ENCODE data around the gene OR2L8. TPM values are rescaled to one million over a fixed set of nuclear protein-coding genes. Genes with fewer than 3 reads are reported as not detected.

Gene OR2L8
- total and polyA plus RNA-seq, 2 experiments from 2014 or later: not detected

DNA sequence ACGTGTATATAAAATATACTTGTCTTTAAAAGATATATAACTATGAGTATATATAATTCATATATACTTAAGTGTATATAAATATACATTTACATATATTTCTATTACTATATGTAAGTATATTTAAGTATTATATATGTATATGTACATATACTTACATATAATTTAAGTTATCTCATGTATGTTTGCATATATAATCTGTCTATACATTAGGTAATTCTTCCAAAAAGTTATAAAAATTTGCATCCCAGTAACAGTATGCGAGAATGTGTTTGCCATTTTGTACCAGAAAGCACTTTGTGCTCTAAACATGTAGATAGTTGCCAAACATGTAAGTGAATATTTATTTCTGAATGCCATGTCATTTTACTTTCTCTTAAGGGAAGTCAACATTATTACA, 16.3 kb downstream of the OR2L8 start, which contains the start of gene OR2AK2:
OR2AK2 (plus strand) TSS at position 301 of the 400 bp plus-strand sequence. CDS start 144 bp downstream, outside the sequence.
- DNase-seq (ENCODE audit: low spot score) (no peak), ATAC-seq (no peak)
- H2AFZ ChIP-seq: no peak within 1 kb of the TSS
- H3K9me2 ChIP-seq (ENCODE audit: insufficient read depth): no peaks in the 10 kb centered on the region
- no peaks in the 10 kb centered on the region for H3K79me2 ChIP-seq (replicated peaks; ENCODE audit: insufficient read depth)
- Mint-ChIP-seq H3K9me3 (peaks cover 83% of the 10 kb centered on the region), H3K27me3 (ENCODE audit: insufficient read depth, low read depth, poor library complexity) (no peaks in the 10 kb centered on the region), H3K36me3 (ENCODE audit: low read depth) (peaks cover 23% of the 10 kb centered on the region), H3K4me3 (no peak within 1 kb of the TSS), H3K27ac (no peak within 1 kb of the TSS), H3K4me1 (no peaks in the 10 kb centered on the region)
- H3K4me3 ChIP-seq: no peak within 1 kb of the TSS
- no peaks in the 10 kb centered on the region for H3K4me1 ChIP-seq (ENCODE audit: insufficient read depth)
- no peak within 1 kb of the TSS for H3K27ac ChIP-seq (ENCODE audit: low read depth)
- H3K36me3 ChIP-seq (ENCODE audit: insufficient read depth): no peaks in the 10 kb centered on the region; the same call in 1 of the 2 replicates
- no peaks in the 10 kb centered on the region for H3K27me3 ChIP-seq (ENCODE audit: insufficient read depth)
- TF ChIP-seq ZNF114 (CRISPR knock-in tag; IDR thresholded peaks at IDR 0.05): no peak
- TF ChIP-seq ZNF331 (CRISPR knock-in tag; IDR thresholded peaks at IDR 0.05; ENCODE audit: low read depth): no peak
- TF ChIP-seq, protein P1, sequence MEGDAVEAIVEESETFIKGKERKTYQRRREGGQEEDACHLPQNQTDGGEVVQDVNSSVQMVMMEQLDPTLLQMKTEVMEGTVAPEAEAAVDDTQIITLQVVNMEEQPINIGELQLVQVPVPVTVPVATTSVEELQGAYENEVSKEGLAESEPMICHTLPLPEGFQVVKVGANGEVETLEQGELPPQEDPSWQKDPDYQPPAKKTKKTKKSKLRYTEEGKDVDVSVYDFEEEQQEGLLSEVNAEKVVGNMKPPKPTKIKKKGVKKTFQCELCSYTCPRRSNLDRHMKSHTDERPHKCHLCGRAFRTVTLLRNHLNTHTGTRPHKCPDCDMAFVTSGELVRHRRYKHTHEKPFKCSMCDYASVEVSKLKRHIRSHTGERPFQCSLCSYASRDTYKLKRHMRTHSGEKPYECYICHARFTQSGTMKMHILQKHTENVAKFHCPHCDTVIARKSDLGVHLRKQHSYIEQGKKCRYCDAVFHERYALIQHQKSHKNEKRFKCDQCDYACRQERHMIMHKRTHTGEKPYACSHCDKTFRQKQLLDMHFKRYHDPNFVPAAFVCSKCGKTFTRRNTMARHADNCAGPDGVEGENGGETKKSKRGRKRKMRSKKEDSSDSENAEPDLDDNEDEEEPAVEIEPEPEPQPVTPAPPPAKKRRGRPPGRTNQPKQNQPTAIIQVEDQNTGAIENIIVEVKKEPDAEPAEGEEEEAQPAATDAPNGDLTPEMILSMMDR (conservative IDR thresholded peaks at IDR 0.05; ENCODE audit: low read depth in 2 of 2): no peak
- TF ChIP-seq STAT1 (IDR thresholded peaks at IDR 0.05; ENCODE audit: unreplicated experiment): no peak
- no peak for TF ChIP-seq EZH2 (IDR thresholded peaks at IDR 0.05; ENCODE audit: low read depth, unreplicated experiment)
- TF ChIP-seq JUNB (IDR thresholded peaks at IDR 0.05; ENCODE audit: unreplicated experiment): no peak
- H3F3A ChIP-seq (replicated peaks; ENCODE audit: low read depth): no peaks in the 10 kb centered on the region
- H3K4me2 ChIP-seq: no peak within 1 kb of the TSS
- no peaks in the 10 kb centered on the region for H4K20me1 ChIP-seq (replicated peaks; ENCODE audit: insufficient read depth)

DNA sequence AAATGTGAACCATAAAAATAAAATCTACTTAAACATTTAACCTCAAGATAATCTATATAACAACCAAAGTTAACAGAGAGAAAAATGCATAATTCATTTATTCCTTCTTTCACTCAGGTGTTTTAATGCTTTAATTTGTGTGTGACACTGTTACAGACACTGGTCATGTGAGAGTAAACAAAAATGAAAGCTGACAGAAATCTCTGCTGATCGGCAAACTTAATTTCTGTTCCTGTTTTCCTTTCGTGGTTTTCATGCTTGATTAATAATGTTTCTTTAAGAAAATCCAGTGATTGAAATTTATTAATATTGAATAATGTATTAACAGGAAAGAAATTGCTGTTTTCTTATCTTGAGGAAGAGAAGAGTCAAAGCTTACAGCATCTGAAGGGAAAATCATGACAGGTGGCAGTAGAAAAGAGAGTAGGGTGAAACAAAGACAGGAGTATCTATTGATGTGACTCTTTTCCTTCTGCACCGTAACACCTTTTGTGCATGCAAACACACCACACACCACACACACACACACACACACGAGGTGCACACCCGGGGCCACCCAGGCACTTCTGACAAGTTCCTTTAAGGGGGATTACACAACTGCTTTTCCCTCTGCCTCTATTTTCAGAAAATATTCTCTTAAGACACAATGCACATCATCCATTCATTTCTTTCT, 18.0 kb downstream of the OR2L8 start:
- Histone ChIP-seq H2AFZ (no peak overlapping the region), H3K27ac (ENCODE audit: low read depth) (no peak overlapping the region), H3K4me1 (ENCODE audit: insufficient read depth) (no peaks in the 10 kb centered on the region), H3K36me3 (ENCODE audit: insufficient read depth) (no peaks in the 10 kb centered on the region; the same call in 1 of the 2 replicates), H3F3A (replicated peaks; ENCODE audit: low read depth) (no peaks in the 10 kb centered on the region), H3K27me3 (ENCODE audit: insufficient read depth) (no peaks in the 10 kb centered on the region), H3K4me2 (no peak overlapping the region), H3K9me2 (ENCODE audit: insufficient read depth) (no peaks in the 10 kb centered on the region), H4K20me1 (replicated peaks; ENCODE audit: insufficient read depth) (no peaks in the 10 kb centered on the region), H3K79me2 (replicated peaks; ENCODE audit: insufficient read depth) (no peaks in the 10 kb centered on the region), H3K4me3 (no peak overlapping the region)
- H3K27me3 Mint-ChIP-seq (ENCODE audit: insufficient read depth, low read depth, poor library complexity): no peaks in the 10 kb centered on the region
- H3K4me3 Mint-ChIP-seq: no peak overlapping the region
- ATAC-seq (no peak), DNase-seq (ENCODE audit: low spot score) (no peak)
- H3K36me3 Mint-ChIP-seq (ENCODE audit: low read depth): peaks cover 16% of the 10 kb centered on the region
- H3K9me3 Mint-ChIP-seq: peaks cover 87% of the 10 kb centered on the region
- H3K27ac Mint-ChIP-seq: no peak overlapping the region
- no peaks in the 10 kb centered on the region for H3K4me1 Mint-ChIP-seq
- TF ChIP-seq, protein P2, sequence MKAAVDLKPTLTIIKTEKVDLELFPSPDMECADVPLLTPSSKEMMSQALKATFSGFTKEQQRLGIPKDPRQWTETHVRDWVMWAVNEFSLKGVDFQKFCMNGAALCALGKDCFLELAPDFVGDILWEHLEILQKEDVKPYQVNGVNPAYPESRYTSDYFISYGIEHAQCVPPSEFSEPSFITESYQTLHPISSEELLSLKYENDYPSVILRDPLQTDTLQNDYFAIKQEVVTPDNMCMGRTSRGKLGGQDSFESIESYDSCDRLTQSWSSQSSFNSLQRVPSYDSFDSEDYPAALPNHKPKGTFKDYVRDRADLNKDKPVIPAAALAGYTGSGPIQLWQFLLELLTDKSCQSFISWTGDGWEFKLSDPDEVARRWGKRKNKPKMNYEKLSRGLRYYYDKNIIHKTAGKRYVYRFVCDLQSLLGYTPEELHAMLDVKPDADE (IDR thresholded peaks at IDR 0.05): no peak
- TF ChIP-seq, protein P1 (conservative IDR thresholded peaks at IDR 0.05; ENCODE audit: low read depth in 2 of 2): no peak
- TF ChIP-seq JUNB (IDR thresholded peaks at IDR 0.05; ENCODE audit: unreplicated experiment): no peak
- TF ChIP-seq, protein P3, sequence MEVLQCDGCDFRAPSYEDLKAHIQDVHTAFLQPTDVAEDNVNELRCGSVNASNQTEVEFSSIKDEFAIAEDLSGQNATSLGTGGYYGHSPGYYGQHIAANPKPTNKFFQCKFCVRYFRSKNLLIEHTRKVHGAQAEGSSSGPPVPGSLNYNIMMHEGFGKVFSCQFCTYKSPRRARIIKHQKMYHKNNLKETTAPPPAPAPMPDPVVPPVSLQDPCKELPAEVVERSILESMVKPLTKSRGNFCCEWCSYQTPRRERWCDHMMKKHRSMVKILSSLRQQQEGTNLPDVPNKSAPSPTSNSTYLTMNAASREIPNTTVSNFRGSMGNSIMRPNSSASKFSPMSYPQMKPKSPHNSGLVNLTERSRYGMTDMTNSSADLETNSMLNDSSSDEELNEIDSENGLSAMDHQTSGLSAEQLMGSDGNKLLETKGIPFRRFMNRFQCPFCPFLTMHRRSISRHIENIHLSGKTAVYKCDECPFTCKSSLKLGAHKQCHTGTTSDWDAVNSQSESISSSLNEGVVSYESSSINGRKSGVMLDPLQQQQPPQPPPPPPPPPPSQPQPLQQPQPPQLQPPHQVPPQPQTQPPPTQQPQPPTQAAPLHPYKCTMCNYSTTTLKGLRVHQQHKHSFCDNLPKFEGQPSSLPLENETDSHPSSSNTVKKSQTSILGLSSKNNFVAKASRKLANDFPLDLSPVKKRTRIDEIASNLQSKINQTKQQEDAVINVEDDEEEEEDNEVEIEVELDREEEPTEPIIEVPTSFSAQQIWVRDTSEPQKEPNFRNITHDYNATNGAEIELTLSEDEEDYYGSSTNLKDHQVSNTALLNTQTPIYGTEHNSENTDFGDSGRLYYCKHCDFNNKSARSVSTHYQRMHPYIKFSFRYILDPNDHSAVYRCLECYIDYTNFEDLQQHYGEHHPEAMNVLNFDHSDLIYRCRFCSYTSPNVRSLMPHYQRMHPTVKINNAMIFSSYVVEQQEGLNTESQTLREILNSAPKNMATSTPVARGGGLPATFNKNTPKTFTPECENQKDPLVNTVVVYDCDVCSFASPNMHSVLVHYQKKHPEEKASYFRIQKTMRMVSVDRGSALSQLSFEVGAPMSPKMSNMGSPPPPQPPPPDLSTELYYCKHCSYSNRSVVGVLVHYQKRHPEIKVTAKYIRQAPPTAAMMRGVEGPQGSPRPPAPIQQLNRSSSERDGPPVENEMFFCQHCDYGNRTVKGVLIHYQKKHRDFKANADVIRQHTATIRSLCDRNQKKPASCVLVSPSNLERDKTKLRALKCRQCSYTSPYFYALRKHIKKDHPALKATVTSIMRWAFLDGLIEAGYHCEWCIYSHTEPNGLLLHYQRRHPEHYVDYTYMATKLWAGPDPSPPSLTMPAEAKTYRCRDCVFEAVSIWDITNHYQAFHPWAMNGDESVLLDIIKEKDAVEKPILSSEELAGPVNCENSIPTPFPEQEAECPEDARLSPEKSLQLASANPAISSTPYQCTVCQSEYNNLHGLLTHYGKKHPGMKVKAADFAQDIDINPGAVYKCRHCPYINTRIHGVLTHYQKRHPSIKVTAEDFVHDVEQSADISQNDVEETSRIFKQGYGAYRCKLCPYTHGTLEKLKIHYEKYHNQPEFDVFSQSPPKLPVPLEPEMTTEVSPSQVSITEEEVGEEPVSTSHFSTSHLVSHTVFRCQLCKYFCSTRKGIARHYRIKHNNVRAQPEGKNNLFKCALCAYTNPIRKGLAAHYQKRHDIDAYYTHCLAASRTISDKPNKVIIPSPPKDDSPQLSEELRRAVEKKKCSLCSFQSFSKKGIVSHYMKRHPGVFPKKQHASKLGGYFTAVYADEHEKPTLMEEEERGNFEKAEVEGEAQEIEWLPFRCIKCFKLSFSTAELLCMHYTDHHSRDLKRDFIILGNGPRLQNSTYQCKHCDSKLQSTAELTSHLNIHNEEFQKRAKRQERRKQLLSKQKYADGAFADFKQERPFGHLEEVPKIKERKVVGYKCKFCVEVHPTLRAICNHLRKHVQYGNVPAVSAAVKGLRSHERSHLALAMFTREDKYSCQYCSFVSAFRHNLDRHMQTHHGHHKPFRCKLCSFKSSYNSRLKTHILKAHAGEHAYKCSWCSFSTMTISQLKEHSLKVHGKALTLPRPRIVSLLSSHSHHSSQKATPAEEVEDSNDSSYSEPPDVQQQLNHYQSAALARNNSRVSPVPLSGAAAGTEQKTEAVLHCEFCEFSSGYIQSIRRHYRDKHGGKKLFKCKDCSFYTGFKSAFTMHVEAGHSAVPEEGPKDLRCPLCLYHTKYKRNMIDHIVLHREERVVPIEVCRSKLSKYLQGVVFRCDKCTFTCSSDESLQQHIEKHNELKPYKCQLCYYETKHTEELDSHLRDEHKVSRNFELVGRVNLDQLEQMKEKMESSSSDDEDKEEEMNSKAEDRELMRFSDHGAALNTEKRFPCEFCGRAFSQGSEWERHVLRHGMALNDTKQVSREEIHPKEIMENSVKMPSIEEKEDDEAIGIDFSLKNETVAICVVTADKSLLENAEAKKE (CRISPR knock-in tag; IDR thresholded peaks at IDR 0.05): no peak
- TF ChIP-seq STAT1 (IDR thresholded peaks at IDR 0.05; ENCODE audit: unreplicated experiment): no peak
- TF ChIP-seq CREB1 (CRISPR knock-in tag; IDR thresholded peaks at IDR 0.05; ENCODE audit: low read depth): no peak
- TF ChIP-seq ZNF114 (CRISPR knock-in tag; IDR thresholded peaks at IDR 0.05): no peak
